ENCODE data around the gene FAM163A.

- TF ChIP-seq, protein P1, sequence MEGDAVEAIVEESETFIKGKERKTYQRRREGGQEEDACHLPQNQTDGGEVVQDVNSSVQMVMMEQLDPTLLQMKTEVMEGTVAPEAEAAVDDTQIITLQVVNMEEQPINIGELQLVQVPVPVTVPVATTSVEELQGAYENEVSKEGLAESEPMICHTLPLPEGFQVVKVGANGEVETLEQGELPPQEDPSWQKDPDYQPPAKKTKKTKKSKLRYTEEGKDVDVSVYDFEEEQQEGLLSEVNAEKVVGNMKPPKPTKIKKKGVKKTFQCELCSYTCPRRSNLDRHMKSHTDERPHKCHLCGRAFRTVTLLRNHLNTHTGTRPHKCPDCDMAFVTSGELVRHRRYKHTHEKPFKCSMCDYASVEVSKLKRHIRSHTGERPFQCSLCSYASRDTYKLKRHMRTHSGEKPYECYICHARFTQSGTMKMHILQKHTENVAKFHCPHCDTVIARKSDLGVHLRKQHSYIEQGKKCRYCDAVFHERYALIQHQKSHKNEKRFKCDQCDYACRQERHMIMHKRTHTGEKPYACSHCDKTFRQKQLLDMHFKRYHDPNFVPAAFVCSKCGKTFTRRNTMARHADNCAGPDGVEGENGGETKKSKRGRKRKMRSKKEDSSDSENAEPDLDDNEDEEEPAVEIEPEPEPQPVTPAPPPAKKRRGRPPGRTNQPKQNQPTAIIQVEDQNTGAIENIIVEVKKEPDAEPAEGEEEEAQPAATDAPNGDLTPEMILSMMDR (conservative IDR thresholded peaks at IDR 0.05): no peak
- TF ChIP-seq ZFX (IDR thresholded peaks at IDR 0.05): no peak
Observed at GRCh38 chr1:179794669-179795068, 51.6 kb downstream of the FAM163A start.
